Hepatocyte (in vitro differentiated cells): ENCODE measurements around the gene TCF19. TPM values are rescaled to one million over a fixed set of nuclear protein-coding genes. Genes with fewer than 3 reads are reported as not detected.

Source experiments
- DNase-seq: peaks from one replicate; pipeline ENCODE4 v3.0.0-alpha.2; 2016; ENCODE audit warnings: low spot score
- H2AFZ ChIP-seq: fragments of 200-600 bp; sonication (generic); 2 replicates; pipeline ENCODE4 v1.6.0; 2016; ENCODE audit warnings: antibody characterized with exemption, mild to moderate bottlenecking
- H3K27ac ChIP-seq: fragments of 200-600 bp; sonication (generic); 2 replicates; pipeline ENCODE4 v1.5.1; 2016; ENCODE audit warnings: mild to moderate bottlenecking
- H3K27me3 ChIP-seq: fragments of 200-600 bp; sonication (generic); 2 replicates; pipeline ENCODE4 v1.6.1; 2016
- H3K36me3 ChIP-seq: fragments of 200-600 bp; sonication (generic); replicated peaks from 2 replicates; pipeline ENCODE4 v1.5.1; 2016; ENCODE audit warnings: low read depth; ENCODE audit not compliant: insufficient read depth
- H3K4me1 ChIP-seq: fragments of 200-600 bp; sonication (generic); 2 replicates; pipeline ENCODE4 v1.5.1; 2016; ENCODE audit warnings: mild to moderate bottlenecking, moderate library complexity; ENCODE audit not compliant: insufficient read depth
- H3K4me2 ChIP-seq: fragments of 200-600 bp; sonication (generic); 2 replicates; pipeline ENCODE4 v1.6.0; 2016
- H3K4me3 ChIP-seq: fragments of 200-600 bp; sonication (generic); 2 replicates; pipeline ENCODE4 v1.5.1; 2016; ENCODE audit warnings: mild to moderate bottlenecking
- H3K79me2 ChIP-seq: fragments of 200-600 bp; sonication (generic); 2 replicates; pipeline ENCODE4 v1.6.0; 2017; ENCODE audit warnings: mild to moderate bottlenecking
- H3K9me2 ChIP-seq: fragments of 200-600 bp; sonication (generic); replicated peaks from 2 replicates; pipeline ENCODE4 v1.6.0; 2017; ENCODE audit warnings: mild to moderate bottlenecking; ENCODE audit not compliant: insufficient read depth
- H3K9me3 ChIP-seq: fragments of 200-600 bp; sonication (generic); 2 replicates; pipeline ENCODE4 v1.5.1; 2016; ENCODE audit warnings: low read depth, mild to moderate bottlenecking
- H4K20me1 ChIP-seq: fragments of 200-600 bp; sonication (generic); 2 replicates; pipeline ENCODE4 v1.6.0; 2016; ENCODE audit warnings: mild to moderate bottlenecking; ENCODE audit not compliant: insufficient read depth, poor library complexity, severe bottlenecking
- CTCF ChIP-seq: fragments of 200-600 bp; sonication (generic); IDR thresholded peaks from 2 replicates; pipeline ENCODE4 v1.5.1; 2016; ENCODE audit warnings: antibody characterized with exemption, mild to moderate bottlenecking; ENCODE audit not compliant: poor library complexity
- EZH2 ChIP-seq: fragments of 200-600 bp; sonication (generic); IDR thresholded peaks from 2 replicates; pipeline ENCODE4 v1.6.1; 2016; ENCODE audit warnings: antibody characterized with exemption, mild to moderate bottlenecking, borderline replicate concordance
- EZH2phosphoT487 ChIP-seq: fragments of 200-600 bp; sonication (generic); IDR thresholded peaks from one replicate; pipeline ENCODE4 v1.6.1; 2018; ENCODE audit warnings: antibody characterized with exemption, mild to moderate bottlenecking, low read depth, moderate library complexity; ENCODE audit not compliant: unreplicated experiment, severe bottlenecking
- WGBS: methylation state at CpG from one replicate; pipeline ENCODE4 v1.1.6; 2016; ENCODE audit warnings: low lambda C conversion rate; ENCODE audit errors: missing lambda C conversion rate; 5-methylcytosine and 5-hydroxymethylcytosine counted together
- polyA plus RNA-seq: library from polyadenylated mRNA; unstranded; fragments of >200 nt; fragmentation: Nextera tagmentation; extraction: Ambion mirVana; gene quantifications from 2 replicates; pipeline ENCODE4 v1.2.1, GENCODE V29; 2016
- total RNA-seq: library from RNA; depleted of rRNA; stranded (reverse); fragments of >200 nt; gene quantifications from 2 replicates; pipeline ENCODE4 v1.2.3, GENCODE V29; 2014

TCF19 gene
- total and polyA plus RNA-seq, 2 experiments from 2014 or later, result 5.0 to 6.3 TPM

GRCh38 chr6:31157513-31158139 lies 763 bp upstream of the TCF19 start, which contains the start of gene CCHCR1:
CCHCR1 (minus strand) TSS chr6:31157802; CDS start chr6:31157600, 202 bp downstream.
- Histone ChIP-seq H4K20me1 (no peaks in the 10 kb centered on the region), H3K9me2 (no peaks in the 10 kb centered on the region), H3K27me3 (no peaks in the 10 kb centered on the region), H2AFZ (peak within 1 kb of the TSS; percentile 68), H3K4me1 (peaks cover 5% of the 10 kb centered on the region), H3K4me2 (peak within 1 kb of the TSS; percentile 83), H3K79me2 (no peaks in the 10 kb centered on the region), H3K36me3 (no peaks in the 10 kb centered on the region), H3K4me3 (peak within 1 kb of the TSS; percentile 38), H3K27ac (no peak within 1 kb of the TSS), H3K9me3 (no peaks in the 10 kb centered on the region)
- TF ChIP-seq CTCF (no peak), EZH2phosphoT487 (no peak), EZH2 (no peak)
- WGBS, result 13% methylated on average over 13 of the region's 14 CpGs
- DNase-seq, result no peak

- TF ChIP-seq CTCF, result no peak
- no peak for TF ChIP-seq EZH2
- no peak for TF ChIP-seq EZH2phosphoT487
- DNase-seq, result no peak
- 14% methylated on average over 32 of the region's 35 CpGs for WGBS
Measured at GRCh38 chr6:31158863-31159855, 770 bp downstream of the TCF19 start.

GRCh38 chr6:31161216-31162126 lies 3.1 kb downstream of the TCF19 start:
- Histone ChIP-seq H3K4me3 (no peak overlapping the region), H3K36me3 (no peaks in the 10 kb centered on the region), H3K9me2 (no peaks in the 10 kb centered on the region), H2AFZ (no peak overlapping the region), H3K27me3 (no peaks in the 10 kb centered on the region), H3K27ac (no peak overlapping the region), H3K79me2 (no peaks in the 10 kb centered on the region), H3K9me3 (no peaks in the 10 kb centered on the region), H4K20me1 (no peaks in the 10 kb centered on the region), H3K4me1 (peaks cover 5% of the 10 kb centered on the region), H3K4me2 (no peak overlapping the region)
- DNase-seq, result no peak
- 95% methylated on average over 19 of the region's 19 CpGs for WGBS
- TF ChIP-seq CTCF, result no peak
- TF ChIP-seq EZH2, result no peak
- no peak for TF ChIP-seq EZH2phosphoT487

More at GRCh38 chr6:31158863-31159855, 770 bp downstream of the TCF19 start:
- H3K4me3 ChIP-seq, result peak overlapping the region; percentile 38
- no peaks in the 10 kb centered on the region for H3K79me2 ChIP-seq
- H2AFZ ChIP-seq, result peak overlapping the region; percentile 65
- peaks cover 5% of the 10 kb centered on the region for H3K4me1 ChIP-seq
- no peaks in the 10 kb centered on the region for H3K36me3 ChIP-seq
- H4K20me1 ChIP-seq, result no peaks in the 10 kb centered on the region
- H3K27ac ChIP-seq, result no peak overlapping the region
- no peaks in the 10 kb centered on the region for H3K9me2 ChIP-seq
- peak overlapping the region; percentile 83 for H3K4me2 ChIP-seq
- no peaks in the 10 kb centered on the region for H3K9me3 ChIP-seq
- H3K27me3 ChIP-seq, result no peaks in the 10 kb centered on the region
